Peyer's patch (tissue), 4 donors: Measurements from ENCODE around the gene TMEM260.

Experiments used
- CTCF ChIP-seq, 6 experiments: fragments of 450-650 bp in 4 of 6; fragments of 200-600 bp in 2 of 6; sonication (generic) in 1 of 6; IDR thresholded peaks; one replicate each; pipeline ENCODE4 v1.5.1; 2017 to 2019; ENCODE audit warnings: antibody characterized with exemption in 6 of 6, mild to moderate bottlenecking in 3 of 6, moderate library complexity in 1 of 6
- POLR2A ChIP-seq, 2 donors: fragments of 450-650 bp; IDR thresholded peaks; one replicate each; pipeline ENCODE4 v1.5.1; 2017; ENCODE audit warnings: antibody characterized with exemption in 2 of 2, mild to moderate bottlenecking in 2 of 2, moderate library complexity in 2 of 2

DNA sequence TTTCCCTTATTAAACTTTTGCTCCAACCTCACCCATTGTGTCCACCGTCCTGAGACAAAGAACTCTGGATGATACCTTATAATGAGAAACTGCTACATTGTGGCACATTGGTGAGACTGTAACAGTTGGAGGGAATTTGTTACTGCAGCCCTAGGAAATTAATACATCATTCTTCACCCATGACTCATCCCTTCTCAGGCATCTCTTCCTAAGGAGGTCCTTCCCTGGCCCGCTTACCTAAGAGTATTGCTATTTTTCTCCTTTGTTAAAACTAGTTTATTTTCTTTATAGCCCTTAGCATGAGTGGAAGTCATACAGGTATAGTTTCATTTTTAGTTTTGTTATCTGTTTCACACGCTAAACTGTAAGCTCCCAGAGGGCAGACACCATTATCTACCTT lies 87.1 kb downstream of the TMEM260 start:
- no peak for TF ChIP-seq CTCF (IDR thresholded peaks at IDR 0.05)
- TF ChIP-seq POLR2A (IDR thresholded peaks at IDR 0.05) = no peak
